ENCODE measurements around the gene ADAM12. TPM values are rescaled to one million over a fixed set of nuclear protein-coding genes. Genes with fewer than 3 reads are reported as not detected.

Gene ADAM12
- polyA plus RNA-seq, 1 experiment = 8.6 TPM

GRCh38 chr10:126432507-126432906, 44.2 kb upstream of the ADAM12 start:
- Histone ChIP-seq H3K36me3 (ENCODE audit: control insufficient read depth, insufficient read depth, low read length) (no peaks in the 10 kb centered on the region), H3K27me3 (ENCODE audit: control insufficient read depth, insufficient read depth, low read length) (no peaks in the 10 kb centered on the region), H3K4me3 (ENCODE audit: low read depth, low read length) (no peak overlapping the region)
- no peak for DNase-seq (ENCODE audit: low read depth)
- TF ChIP-seq, protein P1, sequence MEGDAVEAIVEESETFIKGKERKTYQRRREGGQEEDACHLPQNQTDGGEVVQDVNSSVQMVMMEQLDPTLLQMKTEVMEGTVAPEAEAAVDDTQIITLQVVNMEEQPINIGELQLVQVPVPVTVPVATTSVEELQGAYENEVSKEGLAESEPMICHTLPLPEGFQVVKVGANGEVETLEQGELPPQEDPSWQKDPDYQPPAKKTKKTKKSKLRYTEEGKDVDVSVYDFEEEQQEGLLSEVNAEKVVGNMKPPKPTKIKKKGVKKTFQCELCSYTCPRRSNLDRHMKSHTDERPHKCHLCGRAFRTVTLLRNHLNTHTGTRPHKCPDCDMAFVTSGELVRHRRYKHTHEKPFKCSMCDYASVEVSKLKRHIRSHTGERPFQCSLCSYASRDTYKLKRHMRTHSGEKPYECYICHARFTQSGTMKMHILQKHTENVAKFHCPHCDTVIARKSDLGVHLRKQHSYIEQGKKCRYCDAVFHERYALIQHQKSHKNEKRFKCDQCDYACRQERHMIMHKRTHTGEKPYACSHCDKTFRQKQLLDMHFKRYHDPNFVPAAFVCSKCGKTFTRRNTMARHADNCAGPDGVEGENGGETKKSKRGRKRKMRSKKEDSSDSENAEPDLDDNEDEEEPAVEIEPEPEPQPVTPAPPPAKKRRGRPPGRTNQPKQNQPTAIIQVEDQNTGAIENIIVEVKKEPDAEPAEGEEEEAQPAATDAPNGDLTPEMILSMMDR (IDR thresholded peaks at IDR 0.05; ENCODE audit: insufficient read depth, low read depth, low read length) = no peak
- ChIA-PET CTCF (interaction anchor here (0.7 kb wide), 1 partner anchor 1618 kb away, joined by 3 read pairs; no protein-coding TSS in a partner anchor), POLR2A (no interaction called here)

DNA sequence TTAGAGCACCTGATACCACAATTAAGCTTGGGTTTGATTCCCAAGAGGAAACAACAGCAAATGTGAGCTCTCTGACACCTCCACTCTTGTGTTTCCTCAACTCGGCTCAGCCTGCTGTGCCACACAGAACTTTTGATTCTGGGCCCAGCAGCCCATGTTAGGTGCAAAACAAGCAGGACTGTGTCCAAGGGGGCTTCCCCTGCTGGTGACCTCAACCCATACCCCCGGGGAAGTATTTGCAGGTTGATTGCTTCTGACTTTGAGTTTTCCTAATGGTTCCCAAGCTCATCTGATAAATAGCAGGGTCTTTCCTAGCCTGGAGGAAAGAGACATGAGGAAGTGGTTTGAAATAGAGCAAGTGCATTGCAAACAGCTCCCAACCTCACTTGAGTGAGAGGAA, 43.5 kb upstream of the ADAM12 start:
- TF ChIP-seq, protein P1 (IDR thresholded peaks at IDR 0.05; ENCODE audit: insufficient read depth, low read depth, low read length) = no peak
- ChIA-PET POLR2A (no interaction called here), CTCF (no interaction called here)
- Histone ChIP-seq H3K36me3 (ENCODE audit: control insufficient read depth, insufficient read depth, low read length) (no peaks in the 10 kb centered on the region), H3K4me3 (ENCODE audit: low read depth, low read length) (no peak overlapping the region), H3K27me3 (ENCODE audit: control insufficient read depth, insufficient read depth, low read length) (no peaks in the 10 kb centered on the region)
- no peak for DNase-seq (ENCODE audit: low read depth)

GRCh38 chr10:126430512-126430911, 42.2 kb upstream of the ADAM12 start:
- POLR2A ChIA-PET = no interaction called here
- Histone ChIP-seq H3K4me3 (ENCODE audit: low read depth, low read length) (no peak overlapping the region), H3K36me3 (ENCODE audit: control insufficient read depth, insufficient read depth, low read length) (no peaks in the 10 kb centered on the region), H3K27me3 (ENCODE audit: control insufficient read depth, insufficient read depth, low read length) (no peaks in the 10 kb centered on the region)
- TF ChIP-seq, protein P1 (IDR thresholded peaks at IDR 0.05; ENCODE audit: insufficient read depth, low read depth, low read length) = no peak
- DNase-seq (ENCODE audit: low read depth) = no peak
- CTCF ChIA-PET = no interaction called here

DNA sequence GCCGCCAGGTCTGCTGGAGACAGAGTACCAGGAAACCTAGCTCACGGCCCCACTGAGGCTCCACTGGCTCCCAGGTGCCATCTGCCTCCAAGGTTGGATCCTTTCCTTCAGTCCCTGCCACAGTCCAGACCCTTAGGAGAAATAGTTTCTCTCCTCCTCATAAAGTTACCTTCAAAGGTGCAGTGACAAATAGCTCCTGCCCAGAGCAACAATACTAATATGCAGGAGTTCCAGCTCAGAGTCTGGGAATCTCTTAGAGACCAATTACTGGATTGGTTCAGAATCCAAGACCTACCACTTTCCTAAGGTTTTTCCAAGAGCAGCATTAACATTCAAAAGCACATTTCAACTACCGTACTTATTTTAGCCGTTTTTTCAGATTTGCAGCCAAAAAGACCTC, 41.0 kb upstream of the ADAM12 start:
- no peak for DNase-seq (ENCODE audit: low read depth)
- Histone ChIP-seq H3K27me3 (ENCODE audit: control insufficient read depth, insufficient read depth, low read length) (no peaks in the 10 kb centered on the region), H3K4me3 (ENCODE audit: low read depth, low read length) (no peak overlapping the region), H3K36me3 (ENCODE audit: control insufficient read depth, insufficient read depth, low read length) (no peaks in the 10 kb centered on the region)
- ChIA-PET POLR2A (no interaction called here), CTCF (interaction anchor here (0.9 to 1.5 kb wide), 3 partner anchors 16 to 32 kb away, joined by 3 to 4 read pairs (median 3); no protein-coding TSS in a partner anchor)
- TF ChIP-seq, protein P1 (IDR thresholded peaks at IDR 0.05; ENCODE audit: insufficient read depth, low read depth, low read length) = no peak

GRCh38 chr10:126425489-126426065, 37.3 kb upstream of the ADAM12 start:
- POLR2A ChIA-PET = no interaction called here
- Histone ChIP-seq H3K27me3 (ENCODE audit: control insufficient read depth, insufficient read depth, low read length) (no peaks in the 10 kb centered on the region), H3K36me3 (ENCODE audit: control insufficient read depth, insufficient read depth, low read length) (no peaks in the 10 kb centered on the region), H3K4me3 (ENCODE audit: low read depth, low read length) (no peak overlapping the region)
- no peak for DNase-seq (ENCODE audit: low read depth)
- TF ChIP-seq, protein P1 (IDR thresholded peaks at IDR 0.05; ENCODE audit: insufficient read depth, low read depth, low read length) = no peak
- CTCF ChIA-PET = interaction anchor here (1.6 kb wide), 1 partner anchor 10 kb away, joined by 3 read pairs; no protein-coding TSS in a partner anchor
